Stimulated activated CD4-positive, alpha-beta T cell treated with anti-CD3 and anti-CD28 coated beads, Interleukin-2, amount 100 ng/mL, for 48 hours (primary cell): ENCODE measurements around the gene B3GAT2.

ENCODE experiments used
- DNase-seq, 2 donors: peaks; one replicate each; pipeline ENCODE4 v3.0.0-alpha.2; 2020

Gene B3GAT2

DNA sequence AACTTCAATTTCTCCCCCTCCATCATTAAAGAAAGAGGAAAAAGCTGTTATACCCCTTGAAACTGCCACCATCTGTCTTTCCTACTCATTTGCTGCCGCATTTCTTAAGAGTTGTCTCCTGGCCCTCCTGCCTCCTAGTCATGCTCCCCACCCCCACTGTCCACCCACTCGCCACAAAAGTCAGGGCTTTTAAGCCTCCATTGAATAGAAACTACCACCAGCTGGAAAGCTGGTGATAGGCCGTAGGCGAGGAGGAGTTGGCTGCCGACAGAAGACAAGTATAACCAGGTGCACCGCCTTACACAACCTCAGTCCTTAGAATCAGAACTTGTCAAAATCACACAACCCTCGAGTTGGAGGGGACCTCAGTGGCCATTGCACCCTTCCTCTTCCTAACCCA lies 67.6 kb downstream of the B3GAT2 start:
- DNase-seq: no peak

DNA sequence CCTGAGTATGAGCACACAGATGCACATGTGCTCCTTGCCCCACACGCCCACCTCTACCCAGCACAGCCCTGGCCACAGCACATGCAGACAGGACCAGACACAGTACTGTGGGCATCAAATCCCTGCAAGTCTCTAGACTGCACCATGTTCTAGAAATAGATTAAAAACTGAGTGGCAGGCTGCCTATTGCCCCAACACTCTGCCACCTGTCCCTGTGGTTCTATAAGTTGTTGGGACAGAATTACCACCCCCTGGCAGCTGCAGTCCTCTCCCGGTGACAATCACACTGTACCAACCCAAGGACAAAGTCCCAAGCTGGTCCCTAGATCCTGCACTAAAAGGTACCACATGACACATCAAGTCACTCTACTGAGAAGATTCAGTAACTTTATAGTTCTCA lies 70.2 kb downstream of the B3GAT2 start:
- DNase-seq: no peak

DNA sequence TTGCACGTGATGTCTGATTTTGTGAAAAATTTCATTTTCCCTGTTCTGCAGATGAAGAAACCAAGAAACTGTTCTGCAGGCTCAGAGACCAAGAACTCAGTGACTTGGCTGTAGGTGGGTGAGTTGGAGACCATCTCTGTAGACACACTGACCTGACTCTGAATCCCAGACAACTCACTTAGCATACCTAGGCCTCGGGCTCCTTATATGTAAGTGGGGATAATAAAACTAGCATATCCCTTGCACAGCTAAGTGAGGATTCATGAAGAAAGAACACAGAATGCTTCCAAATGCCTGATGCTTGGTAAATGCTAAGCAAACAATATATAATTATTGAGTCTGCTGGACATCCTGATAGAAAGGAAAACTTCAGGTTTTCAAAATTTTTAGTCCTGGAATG lies 70.8 kb downstream of the B3GAT2 start:
- DNase-seq: no peak

DNA sequence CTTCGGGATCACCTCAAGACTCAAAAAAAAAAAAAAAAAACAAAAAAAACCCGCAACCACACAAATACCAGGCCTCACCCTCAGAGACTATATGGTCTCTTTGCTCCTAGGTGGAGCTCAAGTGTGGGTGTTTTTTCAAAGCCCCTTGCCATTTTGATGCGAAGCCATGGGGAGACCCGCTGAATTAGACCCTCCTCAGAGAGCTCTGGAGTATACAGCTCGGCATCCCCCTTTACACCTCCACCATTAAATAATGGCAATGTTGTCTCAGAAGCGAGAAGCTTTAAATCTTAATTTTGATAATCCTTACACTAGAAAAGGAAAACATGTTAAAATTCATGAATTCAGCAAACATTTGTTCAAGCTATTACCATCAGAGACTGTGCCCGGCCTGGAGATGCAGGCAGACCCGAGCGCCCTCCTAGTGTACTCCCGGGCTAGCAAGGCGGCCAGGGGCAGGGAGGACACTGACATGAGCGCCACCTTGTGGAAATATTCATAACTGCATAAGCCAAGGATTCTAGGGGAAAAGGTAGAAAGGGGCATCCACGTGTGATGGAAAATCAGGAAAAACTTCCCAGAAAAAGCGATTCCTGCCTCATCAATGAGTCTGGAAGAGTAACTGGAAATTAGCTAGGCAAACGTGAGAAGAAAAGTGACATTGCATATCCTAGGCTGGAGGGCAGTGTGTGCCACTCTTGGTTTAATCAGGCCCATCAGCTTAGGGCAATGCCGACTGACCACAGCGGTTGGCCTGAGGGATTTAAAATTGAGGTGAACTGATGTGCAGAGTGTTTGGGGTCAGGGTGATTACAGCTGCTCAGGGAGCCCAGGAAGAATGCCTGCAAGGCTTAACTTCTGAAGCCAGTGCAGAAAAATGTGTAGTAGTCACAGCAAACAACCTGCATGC lies 72.5 kb downstream of the B3GAT2 start:
- DNase-seq: peak; percentile 63 to 69

DNA sequence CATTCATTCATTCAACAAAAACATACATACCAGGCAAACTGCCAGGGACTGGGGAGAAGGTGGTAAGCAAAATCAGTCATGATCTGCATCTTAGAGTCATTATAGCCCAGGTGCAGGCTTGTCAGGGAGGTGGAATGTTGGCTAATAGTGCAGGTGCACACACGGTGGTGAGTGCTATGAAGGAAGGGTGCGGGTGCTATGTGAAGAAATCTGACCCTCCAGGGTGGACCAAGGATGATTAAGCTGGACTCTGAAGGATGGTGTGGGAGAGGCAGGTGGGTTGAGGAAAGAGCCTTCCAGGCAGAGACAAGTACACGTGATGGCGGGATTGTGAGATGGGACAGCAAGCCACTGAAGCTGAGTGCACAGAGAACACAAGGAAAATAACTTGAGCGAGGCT lies 77.4 kb downstream of the B3GAT2 start:
- no peak for DNase-seq

DNA sequence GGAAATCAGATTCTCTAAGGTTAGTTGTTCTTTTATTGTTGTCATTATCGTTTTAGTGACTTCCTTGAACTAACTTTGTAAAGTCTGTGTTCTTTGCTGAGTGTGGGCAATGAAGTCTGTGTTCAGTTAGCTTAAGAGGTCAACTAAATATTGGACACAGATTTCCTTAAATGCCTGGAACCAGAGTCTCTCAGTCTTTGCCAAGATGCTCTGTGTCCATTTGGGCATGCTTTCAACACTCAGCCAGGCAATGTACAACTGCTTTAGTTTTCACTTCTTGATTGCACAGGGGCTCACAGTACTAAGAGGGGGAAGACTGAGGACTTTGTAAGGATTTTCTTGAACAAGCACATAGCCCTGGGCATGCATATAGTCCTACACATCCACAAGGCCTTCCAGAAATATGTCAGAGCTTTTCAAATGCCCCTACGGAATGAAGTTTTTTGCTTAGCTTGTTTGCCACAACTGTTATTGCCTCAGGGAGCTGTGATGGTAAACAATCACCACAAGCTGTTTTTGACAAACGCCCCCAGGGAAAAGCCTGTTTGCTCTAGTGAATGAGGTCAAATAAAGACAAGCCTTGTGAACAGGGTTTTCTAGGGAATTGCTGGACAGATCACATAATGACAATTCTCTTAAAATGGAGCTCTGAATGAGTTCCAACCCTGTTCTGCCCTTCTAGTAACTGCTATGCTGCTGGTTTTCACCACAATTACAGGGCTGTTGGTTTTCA lies 82.5 kb downstream of the B3GAT2 start:
- DNase-seq: no peak

DNA sequence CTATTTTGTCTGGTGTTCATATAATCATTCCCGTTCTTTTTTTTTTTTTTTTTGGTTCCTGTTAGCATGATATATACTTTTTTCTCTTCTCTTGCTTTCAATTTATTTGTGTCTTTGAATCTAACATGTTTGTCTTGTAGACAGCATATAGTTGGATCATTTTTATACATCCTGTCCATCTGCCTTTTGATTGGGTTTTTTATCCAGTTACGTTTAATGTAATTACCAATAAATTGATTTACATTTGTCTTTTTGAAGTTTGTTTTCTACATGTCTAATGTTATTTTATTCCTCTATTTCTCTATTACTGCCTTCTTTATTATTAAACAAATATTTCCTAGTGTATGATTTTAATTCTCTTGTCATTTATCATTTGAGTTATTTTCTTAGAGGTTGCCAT lies 84.4 kb downstream of the B3GAT2 start:
- DNase-seq: no peak

DNA sequence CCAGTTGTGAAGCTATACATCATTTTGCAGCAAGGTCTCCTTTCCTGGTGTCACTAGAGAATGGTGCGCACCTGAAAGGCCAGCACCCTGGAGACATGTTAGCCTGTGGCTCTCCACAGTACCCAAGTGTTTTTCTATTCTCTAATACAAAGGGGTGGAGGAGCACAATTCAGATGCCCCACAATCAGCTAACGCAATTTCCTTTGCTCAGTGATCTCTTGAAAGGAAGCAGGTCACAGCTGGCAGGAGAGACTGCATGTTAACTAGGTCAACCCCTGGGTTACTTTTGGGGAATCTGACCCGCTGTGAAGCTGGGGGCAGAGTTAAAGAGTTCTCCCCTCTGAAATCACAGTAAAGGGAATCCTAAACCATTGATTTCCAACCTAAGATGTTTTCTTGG lies 92.5 kb downstream of the B3GAT2 start:
- DNase-seq: no peak

DNA sequence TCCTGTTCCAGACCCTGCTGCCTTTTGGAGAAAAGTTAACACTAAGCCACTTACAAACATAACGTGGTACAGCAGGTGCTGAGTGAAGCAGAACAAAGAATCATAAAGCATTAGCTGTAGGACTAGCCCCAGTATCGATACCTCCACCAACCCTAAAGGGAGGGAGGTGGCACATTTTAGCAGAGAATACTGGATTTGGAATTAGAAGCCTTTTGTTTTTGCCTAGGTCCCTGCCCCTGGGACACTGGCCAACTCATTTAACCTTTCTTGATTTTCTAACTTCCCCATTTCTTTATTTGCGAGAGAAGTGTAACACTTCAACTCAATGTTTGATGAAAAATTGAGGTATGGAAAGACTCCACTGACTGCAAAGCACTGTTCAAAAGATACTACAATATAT lies 93.5 kb downstream of the B3GAT2 start:
- DNase-seq: no peak

DNA sequence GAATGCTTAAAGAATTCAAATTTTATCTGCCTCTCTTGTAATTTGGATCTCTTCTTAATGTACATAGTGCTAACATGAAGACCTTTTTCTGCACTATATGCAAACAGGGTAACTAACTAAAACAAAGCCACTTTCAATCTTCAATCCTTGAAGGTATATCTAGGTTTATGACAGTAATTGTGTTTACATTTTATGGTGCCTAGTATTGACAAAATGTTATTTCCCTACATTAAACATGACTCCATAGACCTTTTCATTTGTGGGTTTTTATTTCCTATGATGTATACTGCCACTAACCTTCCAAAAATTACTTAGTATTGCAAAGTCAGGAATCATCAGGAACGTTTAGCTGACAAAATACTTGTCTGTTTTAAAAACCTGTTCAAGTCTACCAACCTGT lies 95.9 kb downstream of the B3GAT2 start:
- DNase-seq: no peak

DNA sequence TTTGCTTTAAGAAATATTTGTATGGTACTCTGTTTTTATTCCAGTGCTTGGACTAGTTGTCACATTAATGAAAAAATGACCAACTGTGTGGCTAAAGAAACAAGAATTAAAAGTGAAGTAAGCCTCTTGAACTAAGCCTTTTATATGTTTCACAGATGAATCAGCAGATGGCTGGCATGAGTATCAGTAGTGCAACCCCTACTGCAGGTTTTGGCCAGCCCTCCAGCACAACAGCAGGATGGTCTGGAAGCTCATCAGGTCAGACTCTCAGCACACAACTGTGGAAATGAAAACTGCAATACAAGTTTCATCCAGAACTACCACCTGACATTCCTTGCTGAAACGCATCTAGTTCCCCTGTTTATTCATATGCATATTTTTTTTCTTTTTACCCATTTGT lies 96.8 kb downstream of the B3GAT2 start:
- DNase-seq: no peak

DNA sequence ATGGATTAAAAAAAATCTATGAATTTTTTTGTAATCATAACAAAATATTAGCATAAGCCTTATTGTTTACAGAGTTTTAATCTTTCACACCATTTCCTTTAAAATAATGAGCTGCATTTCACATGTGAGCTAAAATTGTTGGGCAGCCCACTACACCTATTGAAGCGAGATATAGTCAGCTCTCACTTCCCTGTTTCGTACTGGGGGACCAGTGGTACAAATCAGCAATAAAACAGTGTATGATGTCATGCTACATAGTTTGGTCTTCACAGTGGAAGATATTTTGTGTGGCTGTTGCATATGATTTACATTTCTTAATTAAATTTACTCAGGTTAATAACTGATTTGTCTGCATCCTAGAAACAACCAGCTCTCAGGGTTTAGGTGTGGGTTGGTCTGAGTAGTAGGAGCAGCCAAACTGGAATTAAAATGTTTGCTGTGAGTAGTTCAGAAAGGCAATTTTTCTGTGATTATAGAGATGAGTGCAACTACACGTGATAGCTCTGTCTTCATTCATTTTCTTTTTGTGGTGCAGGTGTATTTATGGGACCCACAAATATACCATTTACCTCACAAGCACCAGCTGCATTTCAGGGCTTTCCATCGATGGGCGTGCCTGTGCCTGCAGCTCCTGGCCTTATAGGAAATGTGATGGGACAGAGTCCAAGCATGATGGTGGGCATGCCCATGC lies 99.3 kb downstream of the B3GAT2 start:
- no peak for DNase-seq

DNA sequence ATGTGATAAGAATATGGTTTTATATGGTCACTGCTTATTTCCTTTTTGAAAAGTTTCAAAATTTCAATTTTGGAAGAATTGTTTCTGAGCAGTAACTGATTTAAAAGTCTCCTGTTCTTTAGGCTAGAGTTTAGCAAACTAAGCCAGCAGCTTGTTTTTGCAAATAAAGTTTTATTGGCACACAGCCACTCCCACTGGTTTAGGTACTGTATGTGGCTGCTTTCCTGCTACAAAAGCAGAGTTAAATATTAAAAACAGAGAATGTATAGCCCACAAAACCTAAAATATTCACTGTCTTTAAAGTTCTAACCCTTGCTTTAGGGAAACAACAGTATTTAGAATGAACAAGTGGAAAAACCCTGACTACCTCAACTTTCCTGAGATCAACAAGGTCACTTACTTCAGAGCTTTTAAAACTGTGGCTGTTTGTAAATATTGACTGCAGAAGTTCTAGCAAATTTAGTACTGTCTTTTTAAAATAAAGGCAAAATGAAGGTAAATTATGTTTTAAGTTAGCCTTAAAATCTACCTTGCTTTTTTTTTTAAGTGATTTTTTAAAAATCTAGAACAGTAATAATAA lies 104.1 kb downstream of the B3GAT2 start:
- DNase-seq: no peak

DNA sequence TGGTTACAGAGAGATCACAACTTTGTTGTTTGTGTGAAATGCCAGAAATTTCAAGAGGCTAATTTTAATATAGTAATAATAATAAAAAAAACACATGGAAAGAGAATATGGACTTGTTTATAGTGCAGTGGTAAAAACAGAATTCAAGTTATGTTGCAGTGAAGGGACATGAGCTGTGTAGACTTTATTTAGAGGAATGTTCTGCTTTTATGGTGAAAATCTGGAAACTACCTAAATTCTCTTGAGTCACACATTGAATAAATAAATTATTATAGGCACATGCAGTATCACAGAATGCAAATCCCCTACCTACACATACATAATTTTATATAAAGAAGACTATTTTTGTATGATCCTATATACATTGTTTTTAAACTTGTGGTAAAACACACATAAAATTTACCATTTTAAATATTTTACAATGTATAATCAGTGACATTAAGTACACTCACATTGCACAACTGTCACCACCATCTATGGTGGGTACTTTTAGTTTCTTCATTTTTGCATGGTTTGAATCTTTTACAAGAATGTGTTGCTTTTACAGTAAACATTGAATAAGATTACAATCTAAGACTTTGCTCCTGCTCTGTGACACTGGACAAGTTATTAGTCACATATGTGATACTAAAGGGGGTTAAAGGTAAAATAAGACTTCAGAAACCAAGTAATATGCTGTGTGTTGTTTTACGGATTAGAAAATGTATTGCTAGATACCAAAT lies 107.4 kb downstream of the B3GAT2 start:
- DNase-seq: no peak

DNA sequence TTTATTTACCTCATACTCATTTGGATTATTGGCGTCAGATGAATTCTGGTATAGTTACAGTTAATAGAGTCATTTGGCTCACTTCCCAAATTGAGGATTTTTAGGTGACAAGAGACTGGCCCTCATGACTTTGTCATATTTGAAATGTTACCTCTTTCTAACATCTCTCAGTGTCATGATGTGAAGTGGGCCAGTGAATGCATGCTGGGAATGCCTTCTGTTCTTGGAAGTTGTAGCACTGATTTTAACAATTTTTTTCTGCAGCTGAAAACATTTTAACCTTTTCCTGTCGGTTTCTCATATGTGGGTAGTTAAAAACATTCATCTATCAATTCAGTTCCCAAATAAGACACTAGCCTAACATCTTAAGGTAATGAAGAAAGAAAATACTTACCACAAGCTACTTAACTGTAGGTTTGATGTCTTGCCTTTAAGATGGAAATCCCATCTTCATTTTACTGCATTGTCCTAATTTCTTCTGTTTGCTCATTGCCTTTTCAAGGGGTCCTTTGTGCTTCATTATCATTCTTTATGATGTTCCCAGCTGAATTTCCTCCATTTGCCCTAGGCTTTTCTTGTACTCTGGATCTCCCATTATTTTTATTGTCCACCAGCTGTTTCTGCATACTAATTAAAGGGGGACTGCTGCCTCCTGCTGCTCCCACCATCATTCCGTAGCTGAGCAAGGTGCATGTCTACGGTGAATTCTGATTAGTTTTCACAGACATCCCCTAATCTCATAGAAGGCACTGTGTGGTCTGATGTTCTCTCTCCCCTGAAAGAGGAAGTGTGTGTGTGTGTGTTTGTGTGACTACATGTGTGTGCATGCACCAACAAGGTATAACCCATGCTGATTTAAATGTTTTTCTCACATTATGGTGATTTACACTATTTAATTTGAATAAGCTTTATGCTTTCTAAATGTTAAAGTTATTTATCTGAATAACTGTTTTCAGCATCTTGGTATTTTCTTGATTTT lies 109.5 kb downstream of the B3GAT2 start:
- no peak for DNase-seq

DNA sequence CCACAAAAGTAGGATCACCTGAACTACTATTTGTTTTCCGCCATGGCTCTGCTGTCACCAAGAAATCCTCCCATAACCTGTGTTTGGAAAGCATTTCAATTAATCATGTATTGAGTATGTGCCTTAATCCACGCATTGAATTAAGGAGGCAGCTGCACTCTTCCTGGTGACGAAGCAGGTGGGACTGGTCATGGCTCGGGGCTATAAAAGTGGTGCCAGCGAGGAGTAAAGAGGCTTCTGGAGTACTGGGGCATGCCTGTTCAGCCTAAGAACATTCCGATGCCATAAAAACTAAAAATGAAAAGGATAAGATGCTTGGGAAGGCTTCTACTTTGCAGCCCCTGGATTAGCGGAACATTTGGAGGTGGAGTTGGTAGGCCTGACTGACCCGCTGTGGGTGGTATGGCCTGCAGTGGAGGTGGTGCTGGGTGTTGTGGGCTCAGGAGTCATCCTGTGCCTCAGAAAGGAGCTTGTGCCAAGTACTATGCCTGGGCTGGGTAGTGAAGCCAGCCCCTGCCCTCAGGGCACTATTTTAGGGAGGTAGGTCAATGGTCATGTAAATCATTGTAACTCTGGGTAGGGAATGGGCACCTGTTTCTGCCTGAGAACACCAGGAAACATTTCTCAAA lies 110.5 kb downstream of the B3GAT2 start:
- DNase-seq: no peak

DNA sequence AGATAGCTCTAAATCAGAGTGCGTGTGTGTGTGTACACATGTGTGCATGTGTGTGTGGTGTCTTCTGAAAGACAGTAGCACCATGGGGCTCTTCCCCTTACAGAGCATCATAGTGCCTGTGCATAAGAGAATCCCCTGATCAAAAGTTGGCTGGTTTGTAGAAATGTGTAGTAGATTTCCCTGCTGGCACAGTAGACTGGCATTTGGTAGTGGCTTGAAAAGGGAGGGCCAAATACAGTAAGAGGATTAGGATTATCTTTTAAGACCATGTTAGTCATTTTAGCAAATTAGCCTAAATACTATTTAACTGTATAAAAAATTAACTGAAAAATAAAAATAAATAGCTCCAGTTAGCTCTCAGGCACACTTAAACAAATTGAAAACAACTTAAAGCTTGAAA lies 112.6 kb downstream of the B3GAT2 start:
- DNase-seq: no peak

DNA sequence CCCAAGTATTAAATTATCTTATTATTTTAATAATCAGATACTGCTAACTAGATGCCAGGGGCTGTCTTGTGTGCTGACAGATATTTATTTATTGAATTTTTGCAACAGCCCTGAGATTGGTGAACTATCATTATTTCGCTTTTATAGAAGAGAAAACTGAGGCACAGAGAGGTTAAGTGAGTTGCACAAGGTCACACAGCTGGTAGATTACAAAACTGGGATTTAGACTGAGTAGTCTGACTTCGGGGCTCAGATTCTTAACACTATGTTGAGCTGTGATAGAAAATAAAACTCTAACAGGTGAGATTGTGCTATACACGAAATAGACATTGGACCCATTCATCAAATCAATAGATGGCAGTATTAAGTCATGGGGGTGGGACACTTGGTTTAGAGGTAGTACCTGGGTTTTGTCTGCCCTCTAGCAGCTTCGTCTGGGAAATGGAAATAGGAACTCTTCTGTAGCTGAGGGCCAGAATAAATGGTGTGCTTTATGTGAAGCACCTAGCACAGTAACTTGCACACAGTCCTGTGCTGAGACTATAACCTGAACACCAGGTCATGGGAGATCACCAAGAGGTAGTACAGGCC lies 113.4 kb downstream of the B3GAT2 start:
- DNase-seq: no peak

DNA sequence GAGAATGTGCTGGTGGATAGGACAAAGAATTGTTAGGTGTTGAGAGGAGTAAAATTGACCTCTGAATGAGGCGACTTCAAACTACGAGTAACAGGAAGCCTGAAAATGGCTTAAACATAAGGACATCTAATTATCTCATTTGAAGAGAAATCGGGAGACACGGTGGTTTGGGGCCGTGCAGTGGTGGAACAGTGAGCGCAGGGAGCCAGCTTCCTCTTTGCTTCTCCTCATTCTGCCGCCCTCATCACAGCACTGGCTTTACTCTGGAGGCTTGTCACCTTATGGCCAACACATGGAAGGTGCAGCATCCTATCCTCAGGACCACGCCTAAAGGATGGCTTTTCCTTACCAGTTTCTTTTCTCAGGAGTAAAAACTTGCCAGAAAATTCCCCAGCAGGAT lies 114.3 kb downstream of the B3GAT2 start:
- DNase-seq: no peak

DNA sequence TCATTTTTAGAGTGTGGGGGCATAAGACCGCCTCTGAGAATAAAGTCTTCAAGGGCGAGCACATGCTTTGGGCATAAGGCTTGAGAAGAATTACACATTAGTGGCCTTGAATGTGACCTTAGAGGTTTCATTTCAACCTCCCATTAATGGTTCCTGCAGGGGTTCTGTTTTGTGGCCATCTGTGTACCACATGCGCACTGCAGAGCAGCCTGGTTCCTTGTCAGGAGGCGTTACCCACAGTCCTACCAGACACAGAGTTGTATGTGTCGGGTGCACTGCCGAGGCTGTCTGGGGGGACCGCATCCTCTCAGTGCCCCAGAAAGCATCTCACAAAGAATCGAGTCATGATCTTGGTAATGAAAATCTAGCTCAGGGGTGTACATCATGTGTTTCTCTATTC lies 115.7 kb downstream of the B3GAT2 start:
- DNase-seq: no peak
